ENCODE data around the gene PHETA2.
A peak's percentile ranks its signal among the peaks of the same experiment; 100 is the strongest.
"Not testable (repeated sequence)": the region's sequence is repeated elsewhere in the genome, so short reads cannot be mapped to it uniquely, and the experiment has no call there.

The PHETA2 gene

GRCh38 chr22:42101199-42101598, 27.2 kb downstream of the PHETA2 start:
- DNase-seq (ENCODE audit: low read depth) = no peak
- TF ChIP-seq CTCF (IDR thresholded peaks at IDR 0.05; ENCODE audit: control insufficient read depth, insufficient read depth, low read depth, low read length, missing control alignments) = no peak
- no peak overlapping the region for H3K4me3 ChIP-seq (ENCODE audit: control insufficient read depth, low read depth, low read length)

- DNase-seq (ENCODE audit: low read depth); H3K4me3 ChIP-seq (ENCODE audit: control insufficient read depth, low read depth, low read length): not testable (repeated sequence)
Observed at GRCh38 chr22:42104332-42104860, 30.3 kb downstream of the PHETA2 start.

- no peak for TF ChIP-seq CTCF (IDR thresholded peaks at IDR 0.05; ENCODE audit: control insufficient read depth, insufficient read depth, low read depth, low read length, missing control alignments)
- no peak overlapping the region for H3K4me3 ChIP-seq (ENCODE audit: control insufficient read depth, low read depth, low read length)
- DNase-seq (ENCODE audit: low read depth) = no peak
Observed at GRCh38 chr22:42108848-42109247, 34.8 kb downstream of the PHETA2 start.

- no peak overlapping the region for H3K4me3 ChIP-seq (ENCODE audit: control insufficient read depth, low read depth, low read length)
- DNase-seq (ENCODE audit: low read depth) = no peak
- TF ChIP-seq CTCF (IDR thresholded peaks at IDR 0.05; ENCODE audit: control insufficient read depth, insufficient read depth, low read depth, low read length, missing control alignments) = no peak
Observed at GRCh38 chr22:42111798-42112197, 37.8 kb downstream of the PHETA2 start.

GRCh38 chr22:42112793-42113192, 38.7 kb downstream of the PHETA2 start:
- not testable (repeated sequence) for H3K4me3 ChIP-seq (ENCODE audit: control insufficient read depth, low read depth, low read length); DNase-seq (ENCODE audit: low read depth)
- TF ChIP-seq CTCF (IDR thresholded peaks at IDR 0.05; ENCODE audit: control insufficient read depth, insufficient read depth, low read depth, low read length, missing control alignments) = peak; percentile 20

- peak; percentile 48 for TF ChIP-seq CTCF (IDR thresholded peaks at IDR 0.05; ENCODE audit: control insufficient read depth, insufficient read depth, low read depth, low read length, missing control alignments)
- H3K4me3 ChIP-seq (ENCODE audit: control insufficient read depth, low read depth, low read length) = no peak overlapping the region
- no peak for DNase-seq (ENCODE audit: low read depth)
Observed at GRCh38 chr22:42114721-42115120, 40.7 kb downstream of the PHETA2 start.

- not testable (repeated sequence) for H3K4me3 ChIP-seq (ENCODE audit: control insufficient read depth, low read depth, low read length); DNase-seq (ENCODE audit: low read depth)
Observed at GRCh38 chr22:42115420-42115830, 41.4 kb downstream of the PHETA2 start.

GRCh38 chr22:42116848-42117424, 42.9 kb downstream of the PHETA2 start:
- DNase-seq (ENCODE audit: low read depth) = no peak
- TF ChIP-seq CTCF (IDR thresholded peaks at IDR 0.05; ENCODE audit: control insufficient read depth, insufficient read depth, low read depth, low read length, missing control alignments) = no peak

GRCh38 chr22:42120231-42121021, 46.4 kb downstream of the PHETA2 start:
- not testable (repeated sequence) for H3K4me3 ChIP-seq (ENCODE audit: control insufficient read depth, low read depth, low read length); DNase-seq (ENCODE audit: low read depth)

More at GRCh38 chr22:42116848-42117424, 42.9 kb downstream of the PHETA2 start:
- H3K4me3 ChIP-seq (ENCODE audit: control insufficient read depth, low read depth, low read length) = no peak overlapping the region

GRCh38 chr22:42123529-42123928, 49.5 kb downstream of the PHETA2 start:
- H3K4me3 ChIP-seq (ENCODE audit: control insufficient read depth, low read depth, low read length); DNase-seq (ENCODE audit: low read depth): not testable (repeated sequence)
